ENCODE data around the gene PMS2.

PMS2 gene

DNA sequence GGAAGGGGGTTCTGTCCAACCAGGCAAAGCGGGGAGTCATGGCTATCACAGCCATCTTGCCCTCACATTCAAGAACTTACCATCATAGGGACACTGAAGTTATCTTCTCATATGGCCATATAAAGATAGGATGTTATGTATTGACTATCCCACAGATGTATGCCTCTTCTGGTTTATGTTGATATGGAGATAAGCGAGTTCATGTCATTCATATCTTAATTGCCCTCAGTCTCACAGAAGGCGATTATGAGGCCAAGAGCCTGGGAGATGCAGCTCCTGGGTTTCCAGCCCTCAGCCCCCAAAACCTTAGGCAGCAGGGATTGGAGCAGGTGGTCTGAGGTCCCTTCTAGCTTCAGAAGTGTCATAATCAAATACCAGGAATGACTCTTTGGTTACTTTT is 13.9 kb upstream of the PMS2 start:
- H3K79me2 ChIP-seq (ENCODE audit: low read length), result no peaks in the 10 kb centered on the region
- H3K4me3 ChIP-seq (ENCODE audit: low read length), result no peak overlapping the region
- no peak overlapping the region for H3K9ac ChIP-seq (ENCODE audit: low read length)
- no peaks in the 10 kb centered on the region for H3K4me1 ChIP-seq (ENCODE audit: low read length)
- H3K4me2 ChIP-seq (ENCODE audit: low read length), result no peak overlapping the region
- H3K36me3 ChIP-seq (replicated peaks; ENCODE audit: low read depth, low read length), result peaks cover 46% of the 10 kb centered on the region
- no peak overlapping the region for H3K27ac ChIP-seq (ENCODE audit: low read length)
- H3K9me3 ChIP-seq (ENCODE audit: insufficient read depth, low read length), result no peaks in the 10 kb centered on the region
- H3K27me3 ChIP-seq (ENCODE audit: low read depth, low read length), result no peaks in the 10 kb centered on the region
- TF ChIP-seq, protein P1, sequence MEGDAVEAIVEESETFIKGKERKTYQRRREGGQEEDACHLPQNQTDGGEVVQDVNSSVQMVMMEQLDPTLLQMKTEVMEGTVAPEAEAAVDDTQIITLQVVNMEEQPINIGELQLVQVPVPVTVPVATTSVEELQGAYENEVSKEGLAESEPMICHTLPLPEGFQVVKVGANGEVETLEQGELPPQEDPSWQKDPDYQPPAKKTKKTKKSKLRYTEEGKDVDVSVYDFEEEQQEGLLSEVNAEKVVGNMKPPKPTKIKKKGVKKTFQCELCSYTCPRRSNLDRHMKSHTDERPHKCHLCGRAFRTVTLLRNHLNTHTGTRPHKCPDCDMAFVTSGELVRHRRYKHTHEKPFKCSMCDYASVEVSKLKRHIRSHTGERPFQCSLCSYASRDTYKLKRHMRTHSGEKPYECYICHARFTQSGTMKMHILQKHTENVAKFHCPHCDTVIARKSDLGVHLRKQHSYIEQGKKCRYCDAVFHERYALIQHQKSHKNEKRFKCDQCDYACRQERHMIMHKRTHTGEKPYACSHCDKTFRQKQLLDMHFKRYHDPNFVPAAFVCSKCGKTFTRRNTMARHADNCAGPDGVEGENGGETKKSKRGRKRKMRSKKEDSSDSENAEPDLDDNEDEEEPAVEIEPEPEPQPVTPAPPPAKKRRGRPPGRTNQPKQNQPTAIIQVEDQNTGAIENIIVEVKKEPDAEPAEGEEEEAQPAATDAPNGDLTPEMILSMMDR (IDR thresholded peaks at IDR 0.05; ENCODE audit: low read depth, low read length), result no peak
- TF ChIP-seq EZH2phosphoT487 (IDR thresholded peaks at IDR 0.05; ENCODE audit: low read depth), result no peak
- H2AFZ ChIP-seq (ENCODE audit: low read depth, low read length), result no peak overlapping the region
- no peaks in the 10 kb centered on the region for H4K20me1 ChIP-seq (ENCODE audit: insufficient read depth, low read length)

DNA sequence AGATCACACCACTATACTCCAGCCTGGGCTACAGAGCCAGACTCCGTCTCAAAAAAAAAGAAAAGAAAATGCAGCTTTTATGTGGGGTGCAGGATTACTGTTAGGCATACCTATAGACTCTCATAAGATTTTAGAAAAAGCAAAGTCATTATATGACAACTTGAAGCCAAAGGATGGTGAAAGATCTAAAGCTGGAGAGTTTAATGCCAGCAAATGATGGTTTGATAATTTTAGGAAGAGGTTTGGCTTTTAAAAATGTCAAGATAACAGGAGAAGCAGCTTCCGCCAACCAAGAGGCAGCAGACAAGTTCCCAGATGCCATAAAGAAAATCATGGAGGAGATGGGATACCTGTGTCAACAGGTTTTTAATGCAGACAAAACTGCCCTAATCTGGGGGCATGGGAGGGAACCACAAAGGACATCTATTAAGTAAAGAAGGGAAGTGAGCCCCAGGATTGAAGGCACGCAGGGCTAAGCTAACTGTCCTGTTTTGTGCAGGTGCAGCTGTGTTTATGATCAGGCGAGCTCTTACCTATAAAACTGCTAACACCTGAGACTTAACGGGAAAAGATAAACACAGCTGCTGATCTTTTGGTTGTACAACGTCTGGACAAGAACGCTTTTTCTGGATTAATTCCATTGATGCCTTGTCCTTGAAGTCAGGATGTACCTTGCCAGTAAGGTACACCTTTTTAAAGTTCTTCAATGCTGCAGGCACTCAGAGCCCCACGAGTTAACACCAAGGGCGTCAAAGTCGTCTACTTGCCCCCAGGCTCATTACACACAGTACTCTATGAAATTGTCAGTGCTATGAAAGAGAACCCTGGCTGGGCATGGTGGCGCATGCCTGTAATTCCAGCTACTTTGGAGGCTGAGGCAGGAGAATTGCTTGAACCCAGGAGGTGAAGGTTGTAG is 11.8 kb upstream of the PMS2 start:
- Histone ChIP-seq H3K9ac (ENCODE audit: low read length) (no peak overlapping the region), H3K4me2 (ENCODE audit: low read length) (no peak overlapping the region), H2AFZ (ENCODE audit: low read depth, low read length) (no peak overlapping the region), H3K79me2 (ENCODE audit: low read length) (no peaks in the 10 kb centered on the region; the same call in 1 of the 2 replicates), H3K4me1 (ENCODE audit: low read length) (peaks cover 3% of the 10 kb centered on the region; the same call in 1 of the 2 replicates), H3K36me3 (replicated peaks; ENCODE audit: low read depth, low read length) (peaks cover 38% of the 10 kb centered on the region), H3K27me3 (ENCODE audit: low read depth, low read length) (no peaks in the 10 kb centered on the region), H4K20me1 (ENCODE audit: insufficient read depth, low read length) (no peaks in the 10 kb centered on the region), H3K9me3 (ENCODE audit: insufficient read depth, low read length) (no peaks in the 10 kb centered on the region), H3K27ac (ENCODE audit: low read length) (no peak overlapping the region), H3K4me3 (ENCODE audit: low read length) (no peak overlapping the region)
- TF ChIP-seq EZH2phosphoT487 (IDR thresholded peaks at IDR 0.05; ENCODE audit: low read depth), result no peak
- TF ChIP-seq, protein P1 (IDR thresholded peaks at IDR 0.05; ENCODE audit: low read depth, low read length), result no peak

- Histone ChIP-seq H3K4me2 (ENCODE audit: low read length) (no peak overlapping the region), H3K79me2 (ENCODE audit: low read length) (peaks cover 22% of the 10 kb centered on the region), H3K36me3 (replicated peaks; ENCODE audit: low read depth, low read length) (peaks cover 20% of the 10 kb centered on the region), H3K9me3 (ENCODE audit: insufficient read depth, low read length) (no peaks in the 10 kb centered on the region), H4K20me1 (ENCODE audit: insufficient read depth, low read length) (no peaks in the 10 kb centered on the region), H3K9ac (ENCODE audit: low read length) (no peak overlapping the region), H3K27ac (ENCODE audit: low read length) (peak overlapping the region; percentile 79; the same call in 1 of the 2 replicates), H3K4me3 (ENCODE audit: low read length) (no peak overlapping the region), H3K4me1 (ENCODE audit: low read length) (peaks cover 3% of the 10 kb centered on the region; the same call in 1 of the 2 replicates), H3K27me3 (ENCODE audit: low read depth, low read length) (no peaks in the 10 kb centered on the region), H2AFZ (ENCODE audit: low read depth, low read length) (no peak overlapping the region)
- TF ChIP-seq EZH2phosphoT487 (IDR thresholded peaks at IDR 0.05; ENCODE audit: low read depth), result no peak
- TF ChIP-seq, protein P1 (IDR thresholded peaks at IDR 0.05; ENCODE audit: low read depth, low read length), result no peak
Observed at GRCh38 chr7:6016653-6016966, 7.8 kb upstream of the PMS2 start.

DNA sequence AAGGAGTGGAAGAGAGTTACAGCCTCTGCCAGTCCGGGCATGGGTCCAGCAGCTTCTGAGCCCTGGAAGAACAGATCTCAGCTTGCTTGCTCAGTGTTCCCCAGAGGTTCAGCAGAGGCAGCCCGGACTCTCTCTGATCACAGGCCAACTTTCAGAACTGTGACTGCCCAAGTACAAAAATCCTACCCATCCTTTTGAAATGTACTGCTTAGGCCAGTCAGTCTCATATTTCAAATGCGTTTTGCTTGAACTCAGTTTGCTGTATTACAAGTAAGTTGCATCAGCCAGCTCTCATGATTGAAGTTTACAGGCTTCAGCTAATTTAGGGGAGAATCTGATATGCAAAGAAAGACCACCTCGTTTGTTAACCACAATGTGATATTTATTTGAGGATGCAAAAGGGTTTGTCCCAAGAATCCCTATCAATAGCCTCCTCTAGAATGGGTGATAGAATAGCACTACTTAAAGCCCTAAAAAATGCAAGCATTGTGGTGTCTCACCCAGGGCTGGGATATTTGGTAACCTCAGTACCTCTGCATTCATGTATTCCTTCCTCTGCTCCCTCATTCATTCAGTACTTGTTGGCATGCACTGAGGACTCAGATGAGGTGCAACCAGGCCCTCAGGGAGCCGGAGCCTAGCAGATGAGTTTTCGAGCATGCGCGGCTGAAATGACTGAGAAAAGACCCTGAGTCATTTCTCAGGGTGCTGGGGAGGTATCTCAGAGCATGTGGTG is 7.2 kb upstream of the PMS2 start:
- H2AFZ ChIP-seq (ENCODE audit: low read depth, low read length), result no peak overlapping the region
- peaks cover 27% of the 10 kb centered on the region for H3K79me2 ChIP-seq (ENCODE audit: low read length)
- no peak overlapping the region for H3K9ac ChIP-seq (ENCODE audit: low read length)
- H3K36me3 ChIP-seq (replicated peaks; ENCODE audit: low read depth, low read length), result peaks cover 17% of the 10 kb centered on the region
- no peaks in the 10 kb centered on the region for H3K27me3 ChIP-seq (ENCODE audit: low read depth, low read length)
- H3K27ac ChIP-seq (ENCODE audit: low read length), result peak overlapping the region; percentile 79
- no peaks in the 10 kb centered on the region for H3K9me3 ChIP-seq (ENCODE audit: insufficient read depth, low read length)
- H3K4me3 ChIP-seq (ENCODE audit: low read length), result no peak overlapping the region
- H3K4me1 ChIP-seq (ENCODE audit: low read length), result peaks cover 3% of the 10 kb centered on the region; the same call in 1 of the 2 replicates
- H3K4me2 ChIP-seq (ENCODE audit: low read length), result no peak overlapping the region
- H4K20me1 ChIP-seq (ENCODE audit: insufficient read depth, low read length), result no peaks in the 10 kb centered on the region
- no peak for TF ChIP-seq EZH2phosphoT487 (IDR thresholded peaks at IDR 0.05; ENCODE audit: low read depth)
- TF ChIP-seq, protein P1 (IDR thresholded peaks at IDR 0.05; ENCODE audit: low read depth, low read length), result no peak

All from OCI-LY3 (cell line).